ENCODE data around the gene FOS.

DNA sequence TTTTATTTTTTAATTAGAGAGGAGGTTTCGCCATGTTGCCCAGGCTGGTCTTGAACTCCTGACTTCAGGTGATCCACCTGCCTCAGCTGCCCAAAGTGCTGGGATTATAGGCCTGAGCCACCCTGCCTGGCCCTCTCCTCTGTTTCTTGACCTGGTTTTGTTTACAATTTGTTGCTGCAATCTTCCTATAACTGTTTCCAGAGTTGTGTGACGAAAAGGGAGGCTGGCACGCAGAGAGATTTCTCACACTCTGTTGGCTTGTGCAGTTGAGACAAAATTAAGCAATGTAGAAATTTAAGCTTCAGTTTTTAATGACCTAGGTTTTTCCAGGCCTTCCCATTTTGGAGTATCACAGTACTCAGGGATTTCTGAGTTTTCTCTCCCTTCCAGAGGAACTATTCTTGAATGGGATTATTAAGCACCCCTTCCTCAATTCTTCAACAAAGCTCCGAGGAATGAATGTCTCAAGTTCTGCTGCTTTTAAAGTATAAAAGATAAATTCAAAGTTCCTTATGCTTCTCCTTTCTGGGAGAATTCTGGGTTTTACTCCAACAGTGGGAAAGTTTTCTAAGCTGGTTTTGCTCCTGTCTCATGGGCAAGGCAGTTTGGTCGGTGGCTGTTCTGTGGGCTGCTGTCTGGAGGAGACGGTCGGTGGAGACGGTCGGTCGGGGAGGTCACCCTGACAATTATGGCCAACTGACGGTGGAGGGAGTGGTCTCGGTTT is 20.4 kb upstream of the FOS start:
- TF ChIP-seq, protein P1, sequence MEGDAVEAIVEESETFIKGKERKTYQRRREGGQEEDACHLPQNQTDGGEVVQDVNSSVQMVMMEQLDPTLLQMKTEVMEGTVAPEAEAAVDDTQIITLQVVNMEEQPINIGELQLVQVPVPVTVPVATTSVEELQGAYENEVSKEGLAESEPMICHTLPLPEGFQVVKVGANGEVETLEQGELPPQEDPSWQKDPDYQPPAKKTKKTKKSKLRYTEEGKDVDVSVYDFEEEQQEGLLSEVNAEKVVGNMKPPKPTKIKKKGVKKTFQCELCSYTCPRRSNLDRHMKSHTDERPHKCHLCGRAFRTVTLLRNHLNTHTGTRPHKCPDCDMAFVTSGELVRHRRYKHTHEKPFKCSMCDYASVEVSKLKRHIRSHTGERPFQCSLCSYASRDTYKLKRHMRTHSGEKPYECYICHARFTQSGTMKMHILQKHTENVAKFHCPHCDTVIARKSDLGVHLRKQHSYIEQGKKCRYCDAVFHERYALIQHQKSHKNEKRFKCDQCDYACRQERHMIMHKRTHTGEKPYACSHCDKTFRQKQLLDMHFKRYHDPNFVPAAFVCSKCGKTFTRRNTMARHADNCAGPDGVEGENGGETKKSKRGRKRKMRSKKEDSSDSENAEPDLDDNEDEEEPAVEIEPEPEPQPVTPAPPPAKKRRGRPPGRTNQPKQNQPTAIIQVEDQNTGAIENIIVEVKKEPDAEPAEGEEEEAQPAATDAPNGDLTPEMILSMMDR (IDR thresholded peaks at IDR 0.05), result no peak
- no peak for TF ChIP-seq POLR2A (IDR thresholded peaks at IDR 0.05)
